Smooth muscle cell (in vitro differentiated cells): Measurements from ENCODE around the gene MCFD2. TPM values are rescaled to one million over a fixed set of nuclear protein-coding genes. Genes with fewer than 3 reads are reported as not detected.
A peak's percentile ranks its signal among the peaks of the same experiment; 100 is the strongest.

Experiments used
- DNase-seq: peaks from one replicate; lab custom pipeline; 2025; ENCODE audit not compliant: unreplicated experiment; lab: John Stamatoyannopoulos, UW
- H2AFZ ChIP-seq: fragments of 200-600 bp; sonication (generic); 2 replicates; pipeline ENCODE4 v1.6.0; 2016; ENCODE audit warnings: antibody characterized with exemption, low read depth, mild to moderate bottlenecking
- H3F3A ChIP-seq: fragments of 200-600 bp; sonication (generic); 2 replicates; pipeline ENCODE4 v1.6.0; 2017; ENCODE audit warnings: antibody characterized with exemption, low read depth
- H3K27ac ChIP-seq: fragments of 200-600 bp; sonication (generic); 2 replicates; pipeline ENCODE4 v1.5.1; 2016; ENCODE audit warnings: low read depth, mild to moderate bottlenecking
- H3K27me3 ChIP-seq: fragments of 200-600 bp; sonication (generic); 2 replicates; pipeline ENCODE4 v1.6.1; 2016; ENCODE audit warnings: low read depth, mild to moderate bottlenecking
- H3K36me3 ChIP-seq: fragments of 200-600 bp; sonication (generic); 2 replicates; pipeline ENCODE4 v1.5.1; 2016; ENCODE audit warnings: low read depth
- H3K4me1 ChIP-seq: fragments of 200-600 bp; sonication (generic); 2 replicates; pipeline ENCODE4 v1.5.1; 2016; ENCODE audit warnings: low read depth
- H3K4me2 ChIP-seq: fragments of 200-600 bp; sonication (generic); 2 replicates; pipeline ENCODE4 v1.6.0; 2016; ENCODE audit warnings: mild to moderate bottlenecking
- H3K4me3 ChIP-seq: fragments of 200-600 bp; sonication (generic); 2 replicates; pipeline ENCODE4 v1.5.1; 2016; ENCODE audit warnings: mild to moderate bottlenecking
- H3K79me2 ChIP-seq: fragments of 200-600 bp; sonication (generic); 2 replicates; pipeline ENCODE4 v1.6.0; 2016; ENCODE audit warnings: low read depth, mild to moderate bottlenecking
- H3K9ac ChIP-seq: fragments of 200-600 bp; sonication (generic); 2 replicates; pipeline ENCODE4 v1.6.0; 2016; ENCODE audit warnings: low read depth
- H3K9me3 ChIP-seq: fragments of 200-600 bp; sonication (generic); replicated peaks from 2 replicates; pipeline ENCODE4 v1.5.1; 2016; ENCODE audit warnings: low read depth
- H4K20me1 ChIP-seq: fragments of 200-600 bp; sonication (generic); 2 replicates; pipeline ENCODE4 v1.6.0; 2016; ENCODE audit warnings: low read depth
- WGBS: methylation state at CpG from one replicate; pipeline ENCODE4 v1.1.7; 2016; ENCODE audit warnings: low lambda C conversion rate; 5-methylcytosine and 5-hydroxymethylcytosine counted together
- polyA plus RNA-seq: library from polyadenylated mRNA; unstranded; fragments of >200 nt; fragmentation: Nextera tagmentation; extraction: Ambion mirVana; gene quantifications from 2 replicates; pipeline ENCODE4 v1.2.1, GENCODE V29; 2016
- total RNA-seq: library from RNA; depleted of rRNA; stranded (reverse); fragments of >200 nt; gene quantifications from 2 replicates; pipeline ENCODE4 v1.2.3, GENCODE V29; 2014
- TF ChIP-seq, protein P1 (sequence below): fragments of 200-600 bp; sonication (generic); IDR thresholded peaks from 2 replicates; pipeline ENCODE4 v1.5.1; 2017; ENCODE audit warnings: borderline replicate concordance, mild to moderate bottlenecking, antibody characterized with exemption; ENCODE audit not compliant: insufficient read depth, poor library complexity, severe bottlenecking

Gene MCFD2
- total RNA-seq (167 and 232 TPM in 2 replicates), polyA plus RNA-seq (100 and 107 TPM in 2 replicates)

DNA sequence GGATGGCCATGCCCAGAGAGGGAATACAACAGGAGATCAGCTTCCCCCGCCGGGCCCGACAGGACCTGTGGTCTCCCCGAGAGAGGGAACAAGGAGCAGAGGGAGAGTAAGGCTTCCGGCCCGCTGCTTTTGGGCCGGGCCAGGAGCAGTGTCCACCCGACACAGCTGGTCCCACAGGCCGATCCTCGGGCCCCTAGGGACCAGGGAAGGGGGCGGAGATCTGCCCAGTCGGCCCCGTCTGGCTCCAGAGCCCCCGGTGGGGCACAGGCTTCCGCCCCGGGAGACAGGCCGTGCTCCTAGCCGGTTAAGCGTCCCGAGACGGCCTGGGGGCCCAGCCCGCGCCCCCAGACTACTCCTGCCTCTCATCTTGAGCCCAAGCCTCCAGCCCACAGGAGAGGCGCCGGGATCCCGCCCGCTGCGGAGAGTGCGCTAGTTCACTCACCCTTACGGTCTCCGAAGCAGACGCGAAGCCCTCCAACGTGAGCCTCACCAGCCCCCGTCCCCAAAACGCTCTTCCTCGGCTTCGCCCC, at the start of gene MCFD2:
Gene MCFD2 (minus strand): TSS at position 526 of the 530 bp plus-strand sequence. CDS start 6,635 bp downstream, outside the sequence.
- TF ChIP-seq, protein P1, sequence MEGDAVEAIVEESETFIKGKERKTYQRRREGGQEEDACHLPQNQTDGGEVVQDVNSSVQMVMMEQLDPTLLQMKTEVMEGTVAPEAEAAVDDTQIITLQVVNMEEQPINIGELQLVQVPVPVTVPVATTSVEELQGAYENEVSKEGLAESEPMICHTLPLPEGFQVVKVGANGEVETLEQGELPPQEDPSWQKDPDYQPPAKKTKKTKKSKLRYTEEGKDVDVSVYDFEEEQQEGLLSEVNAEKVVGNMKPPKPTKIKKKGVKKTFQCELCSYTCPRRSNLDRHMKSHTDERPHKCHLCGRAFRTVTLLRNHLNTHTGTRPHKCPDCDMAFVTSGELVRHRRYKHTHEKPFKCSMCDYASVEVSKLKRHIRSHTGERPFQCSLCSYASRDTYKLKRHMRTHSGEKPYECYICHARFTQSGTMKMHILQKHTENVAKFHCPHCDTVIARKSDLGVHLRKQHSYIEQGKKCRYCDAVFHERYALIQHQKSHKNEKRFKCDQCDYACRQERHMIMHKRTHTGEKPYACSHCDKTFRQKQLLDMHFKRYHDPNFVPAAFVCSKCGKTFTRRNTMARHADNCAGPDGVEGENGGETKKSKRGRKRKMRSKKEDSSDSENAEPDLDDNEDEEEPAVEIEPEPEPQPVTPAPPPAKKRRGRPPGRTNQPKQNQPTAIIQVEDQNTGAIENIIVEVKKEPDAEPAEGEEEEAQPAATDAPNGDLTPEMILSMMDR: no peak
- Histone ChIP-seq H3K9ac (peak within 1 kb of the TSS; percentile 97), H3F3A (peaks cover 7% of the 10 kb centered on the region), H3K9me3 (no peaks in the 10 kb centered on the region), H2AFZ (peak within 1 kb of the TSS; percentile 92), H3K4me3 (peak within 1 kb of the TSS; percentile 92), H3K79me2 (peaks cover 64% of the 10 kb centered on the region), H3K4me1 (peaks cover 23% of the 10 kb centered on the region), H3K4me2 (peak within 1 kb of the TSS; percentile 100), H3K27ac (peak within 1 kb of the TSS; percentile 85), H3K36me3 (no peaks in the 10 kb centered on the region), H3K27me3 (no peaks in the 10 kb centered on the region), H4K20me1 (peaks cover 44% of the 10 kb centered on the region)
- peak; percentile 54 for DNase-seq
- 1% methylated on average over 33 of the region's 38 CpGs for WGBS

DNA sequence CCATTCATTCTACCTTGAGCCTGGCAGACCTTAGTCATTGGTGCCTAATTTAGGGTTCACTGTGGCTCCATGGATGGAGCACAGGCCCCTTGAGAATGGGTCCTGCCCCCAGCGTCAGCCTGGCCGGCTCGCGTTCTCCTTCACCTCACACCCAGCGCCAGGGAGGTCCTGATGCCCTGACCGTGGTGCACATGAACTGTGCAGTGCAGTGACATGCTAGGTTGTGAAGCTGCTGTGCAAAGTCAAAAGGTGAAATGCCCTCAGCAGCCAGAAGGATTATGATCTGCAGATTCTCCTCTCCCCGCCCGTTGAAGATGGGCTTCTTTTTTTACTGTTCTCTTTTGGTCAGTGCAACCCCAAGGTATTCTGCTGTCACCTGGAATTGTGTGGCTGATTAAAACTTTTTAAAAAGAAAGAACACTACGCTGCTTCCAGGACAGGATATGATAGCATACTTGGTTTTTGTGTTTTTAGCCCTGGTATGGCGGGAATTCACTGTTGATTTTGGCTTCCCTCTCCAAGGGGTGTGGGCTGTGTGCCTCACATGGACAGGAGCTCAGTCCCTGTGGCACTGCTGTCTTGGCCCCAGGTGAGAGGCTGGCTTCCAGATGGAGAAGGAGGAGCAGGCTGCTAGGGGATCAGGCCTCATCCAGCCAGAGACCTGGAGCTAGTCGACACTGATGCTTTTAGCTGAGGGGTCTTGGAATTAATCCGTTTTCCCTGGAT, 49.4 kb upstream of the MCFD2 start:
- H3K79me2 ChIP-seq: no peaks in the 10 kb centered on the region
- H3K36me3 ChIP-seq: no peaks in the 10 kb centered on the region
- no peaks in the 10 kb centered on the region for H3F3A ChIP-seq
- no peak overlapping the region for H3K4me3 ChIP-seq
- TF ChIP-seq, protein P1: no peak
- no peaks in the 10 kb centered on the region for H3K9me3 ChIP-seq
- H3K4me2 ChIP-seq: no peak overlapping the region
- H3K4me1 ChIP-seq: no peaks in the 10 kb centered on the region
- H3K27ac ChIP-seq: no peak overlapping the region
- no peak overlapping the region for H3K9ac ChIP-seq
- no peak overlapping the region for H2AFZ ChIP-seq
- no peaks in the 10 kb centered on the region for H3K27me3 ChIP-seq
- 91% methylated on average over 12 of the region's 12 CpGs for WGBS
- no peaks in the 10 kb centered on the region for H4K20me1 ChIP-seq
- no peak for DNase-seq

DNA sequence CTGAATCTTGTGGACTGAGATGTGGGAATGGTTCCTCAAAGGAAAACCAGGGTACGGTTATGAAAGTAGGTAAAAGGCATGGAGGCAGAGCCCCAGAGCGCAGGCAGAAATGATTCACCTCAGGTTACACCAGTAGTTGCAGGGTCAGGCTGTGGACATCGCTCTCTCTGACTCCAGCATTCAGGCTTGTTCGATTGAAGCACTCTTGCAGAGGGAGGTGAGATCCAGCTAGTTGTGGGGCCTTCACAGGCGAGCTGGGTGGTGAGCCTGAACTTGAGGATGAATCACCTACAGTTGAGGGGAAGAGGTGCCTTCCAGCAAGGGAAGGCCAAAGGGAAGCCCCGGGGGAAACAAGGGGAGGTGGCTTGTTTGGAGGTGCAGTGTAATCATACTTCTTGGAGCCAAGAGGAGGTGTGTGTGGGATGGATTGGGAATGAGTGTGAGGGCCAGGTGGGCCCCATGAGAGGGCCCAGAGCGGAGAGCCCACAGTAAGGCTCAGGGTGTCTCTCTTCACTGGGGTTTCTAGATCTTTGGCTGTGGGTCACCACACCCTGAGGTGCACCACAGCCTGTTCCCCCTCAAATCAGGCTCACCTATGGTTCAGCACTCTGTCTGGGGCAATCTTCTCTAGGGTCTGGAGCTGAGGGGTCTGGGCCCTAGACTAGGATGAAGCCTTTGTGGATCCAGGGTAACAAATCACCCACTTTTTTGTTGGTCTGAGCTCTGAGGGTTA, 48.5 kb upstream of the MCFD2 start:
- no peaks in the 10 kb centered on the region for H3K4me1 ChIP-seq
- TF ChIP-seq, protein P1: no peak
- no peak for DNase-seq
- H3K79me2 ChIP-seq: no peaks in the 10 kb centered on the region
- H3F3A ChIP-seq: no peaks in the 10 kb centered on the region
- H4K20me1 ChIP-seq: no peaks in the 10 kb centered on the region
- H3K4me2 ChIP-seq: no peak overlapping the region
- H3K9ac ChIP-seq: no peak overlapping the region
- no peak overlapping the region for H2AFZ ChIP-seq
- H3K36me3 ChIP-seq: no peaks in the 10 kb centered on the region
- H3K9me3 ChIP-seq: no peaks in the 10 kb centered on the region
- no peak overlapping the region for H3K27ac ChIP-seq
- no peaks in the 10 kb centered on the region for H3K27me3 ChIP-seq
- WGBS: 98% methylated on average over 7 of the region's 7 CpGs
- H3K4me3 ChIP-seq: no peak overlapping the region
